GM18520 (cell line): ENCODE measurements around the gene CLEC4G.

Source experiments
- ATAC-seq: cut with Tn5 transposase; IDR thresholded peaks from one replicate; pipeline ENCODE4 v1.9.1; 2021; ENCODE audit not compliant: unreplicated experiment

CLEC4G gene

GRCh38 chr19:7729831-7730285 lies 2.1 kb downstream of the CLEC4G start:
- no peak for ATAC-seq

GRCh38 chr19:7729211-7729610 lies 2.7 kb downstream of the CLEC4G start:
- ATAC-seq, result no peak

- ATAC-seq, result no peak
These were observed 6.1 kb downstream of the CLEC4G start for GRCh38 chr19:7725791-7726190.

DNA sequence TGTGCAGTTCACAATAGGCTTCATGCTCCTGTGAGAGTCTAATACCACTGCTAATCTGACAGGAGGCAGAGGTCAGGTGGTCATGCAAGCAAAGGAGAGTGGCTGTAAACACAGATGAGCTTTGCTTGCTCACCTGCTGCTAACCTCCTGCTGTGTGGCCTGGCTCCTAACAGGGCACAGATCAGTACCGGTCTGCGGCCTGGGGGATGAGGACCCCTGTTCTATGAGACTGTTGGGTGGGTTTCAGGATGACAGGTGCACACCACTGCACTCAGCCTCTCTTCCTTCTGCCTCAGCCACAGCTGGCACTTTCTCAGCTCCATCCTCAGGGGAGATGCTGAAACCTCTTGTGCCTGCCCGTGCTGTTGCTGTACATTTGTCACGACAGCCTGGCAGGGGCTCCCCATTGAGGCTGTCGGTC lies 9.7 kb downstream of the CLEC4G start:
- ATAC-seq, result no peak

DNA sequence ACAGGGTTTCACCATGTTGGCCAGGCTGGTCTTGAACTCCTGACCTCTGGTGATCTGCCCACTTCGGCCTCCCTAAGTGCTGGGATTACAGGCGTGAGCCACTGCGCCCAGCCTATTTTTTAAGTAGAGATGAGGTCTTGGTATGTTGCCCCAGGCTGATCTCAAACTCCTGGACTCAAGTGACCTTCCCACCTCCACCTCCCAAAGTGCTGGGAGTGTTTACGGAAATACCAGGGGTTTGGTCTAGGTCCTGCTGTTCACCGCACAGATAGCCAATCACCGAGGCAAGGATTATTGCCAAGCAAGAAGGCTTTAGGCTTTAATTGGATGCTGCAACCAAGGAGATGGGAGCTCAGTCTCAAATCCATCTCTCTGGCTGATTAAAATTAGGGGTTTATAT lies 11.6 kb downstream of the CLEC4G start:
- no peak for ATAC-seq

DNA sequence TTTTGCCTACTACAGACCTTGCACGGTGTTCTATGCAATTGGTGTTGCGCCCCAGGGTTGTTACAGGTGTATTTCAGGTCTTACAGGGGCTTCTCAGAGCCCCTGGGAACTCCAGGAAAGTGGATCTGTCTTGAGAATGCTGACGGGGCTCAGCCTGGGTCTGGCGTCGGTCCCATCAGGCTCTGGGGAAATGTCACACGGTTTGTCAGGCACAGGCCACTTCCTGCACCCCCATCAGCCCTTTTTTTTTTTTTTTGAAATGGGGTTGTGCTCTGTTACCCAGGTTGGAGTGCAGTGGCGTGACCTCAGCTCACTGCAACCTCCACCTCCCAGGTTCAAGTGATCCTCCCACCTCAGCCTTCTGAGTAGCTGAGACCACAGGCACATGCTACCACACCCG lies 13.2 kb downstream of the CLEC4G start:
- no peak for ATAC-seq

DNA sequence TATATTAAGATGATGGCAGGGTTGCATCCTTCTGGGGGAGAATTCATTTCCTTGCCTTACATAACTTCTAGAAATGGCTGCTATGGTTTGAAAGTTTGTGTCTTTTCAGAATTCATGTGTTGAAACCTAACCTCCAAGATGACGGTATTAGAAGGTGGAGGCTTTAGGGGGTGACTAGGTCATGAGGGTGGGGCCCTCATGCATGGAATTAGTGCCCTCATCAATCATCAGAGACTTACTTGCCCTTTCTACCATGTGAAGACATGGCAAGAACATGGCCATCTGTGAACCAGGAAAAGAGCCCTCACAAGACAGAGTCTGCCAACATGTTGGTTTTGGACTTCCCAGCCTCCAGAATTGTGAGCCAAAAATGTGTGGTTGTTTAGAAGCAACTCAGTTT lies 15.1 kb downstream of the CLEC4G start:
- ATAC-seq, result no peak

GRCh38 chr19:7715671-7716070 lies 16.2 kb downstream of the CLEC4G start:
- ATAC-seq, result no peak

GRCh38 chr19:7710616-7711015 lies 21.3 kb downstream of the CLEC4G start:
- ATAC-seq, result no peak

GRCh38 chr19:7709932-7710460 lies 21.9 kb downstream of the CLEC4G start:
- no peak for ATAC-seq

DNA sequence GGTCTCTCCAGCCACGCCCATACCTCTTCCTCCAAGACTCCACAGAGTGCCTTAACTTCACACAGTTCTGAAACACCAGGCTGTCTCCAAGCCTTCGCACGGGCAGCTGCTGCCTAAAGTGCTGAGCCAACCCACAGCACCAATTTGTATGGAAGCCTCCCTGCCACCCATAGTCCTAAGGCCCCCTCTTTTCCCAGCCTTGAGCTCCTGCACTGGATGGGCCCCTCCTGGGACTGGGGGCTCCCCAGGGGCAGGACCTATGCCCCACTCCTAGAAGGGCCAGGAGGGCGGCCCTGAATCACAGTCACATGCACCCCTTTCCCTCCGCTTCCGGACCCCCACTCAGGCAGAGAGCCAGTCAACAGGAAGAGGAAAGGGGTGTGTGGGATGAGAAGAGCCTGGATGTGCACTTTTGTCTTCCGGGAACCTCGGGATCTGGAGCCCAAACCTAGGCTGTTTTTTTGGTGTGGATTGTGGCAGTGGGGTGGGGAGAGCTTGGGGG lies 24.9 kb downstream of the CLEC4G start:
- no peak for ATAC-seq

DNA sequence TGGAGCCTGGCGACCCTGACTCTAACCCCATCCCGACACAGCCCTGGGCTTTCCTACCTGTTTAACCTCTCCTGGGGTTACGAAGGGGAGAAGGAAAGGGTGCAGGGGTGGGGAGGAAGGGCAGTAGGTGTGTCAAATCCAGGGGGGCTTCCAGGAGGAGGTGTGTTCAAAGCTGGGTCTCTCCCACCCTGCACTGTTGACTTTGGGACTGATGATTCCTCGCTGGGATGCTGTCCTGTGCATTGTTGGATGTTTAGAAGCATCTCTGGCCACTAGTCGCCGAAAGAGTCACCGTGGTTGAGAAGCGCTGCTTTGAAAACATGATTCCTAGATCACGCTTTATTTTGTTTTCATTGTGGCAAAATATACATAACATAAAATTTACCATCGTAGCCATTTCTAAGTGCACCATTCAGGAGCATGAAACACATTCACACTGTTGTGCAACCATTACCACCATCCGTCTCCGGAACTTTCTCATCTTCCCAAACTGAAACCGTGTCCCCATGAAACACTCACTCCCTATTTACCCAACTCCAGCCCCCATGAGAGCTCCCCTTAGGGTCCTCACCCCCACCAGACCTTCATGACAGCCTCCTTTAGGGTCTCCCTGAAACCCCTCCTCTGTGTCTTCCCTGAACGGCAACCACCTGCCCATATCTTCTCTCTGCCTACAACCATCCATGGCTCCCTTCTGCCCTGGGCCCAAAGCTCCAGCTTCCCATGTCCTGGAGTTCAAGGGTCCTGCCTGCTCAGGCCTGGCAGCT lies 25.5 kb downstream of the CLEC4G start:
- no peak for ATAC-seq

DNA sequence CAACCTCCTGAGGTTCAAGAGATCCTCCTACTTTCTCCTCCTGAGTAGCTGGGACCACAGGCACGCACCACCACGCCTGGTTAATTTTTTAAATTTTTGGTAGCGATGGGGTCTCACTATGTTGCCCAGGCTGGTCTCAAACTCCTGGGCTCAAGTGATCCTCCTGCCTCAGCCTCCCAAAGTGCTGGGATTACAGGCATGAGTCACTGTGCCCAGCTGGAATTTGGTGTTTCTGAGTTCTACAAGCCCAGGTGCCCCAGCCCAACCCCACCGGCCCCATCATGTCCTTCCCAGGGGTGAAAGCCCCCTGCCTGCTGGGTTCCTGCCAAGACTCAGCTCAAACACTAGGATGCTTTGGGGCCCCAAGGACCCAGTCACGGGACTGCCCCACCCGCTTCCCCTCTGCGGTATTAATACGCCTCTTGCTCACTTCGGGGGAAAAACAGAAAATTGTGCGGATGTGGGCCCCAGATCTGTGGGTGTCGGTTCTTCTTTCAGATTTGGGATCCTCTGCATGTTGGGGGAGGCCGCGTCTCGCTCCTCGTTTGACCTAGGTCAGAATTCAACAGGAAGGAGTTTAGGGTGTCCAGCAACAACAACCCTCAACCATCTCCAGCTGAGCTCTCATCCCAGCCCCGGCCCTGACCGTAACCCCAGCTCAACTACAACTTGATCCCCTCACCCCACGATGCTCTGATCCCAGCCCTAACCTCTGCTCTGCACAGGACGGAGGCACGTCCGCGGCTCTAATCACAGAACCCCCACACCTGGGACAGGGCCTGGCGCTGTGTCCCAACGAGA lies 26.3 kb downstream of the CLEC4G start:
- ATAC-seq, result no peak

- no peak for ATAC-seq
These were observed 27.4 kb downstream of the CLEC4G start for GRCh38 chr19:7704280-7705060.

DNA sequence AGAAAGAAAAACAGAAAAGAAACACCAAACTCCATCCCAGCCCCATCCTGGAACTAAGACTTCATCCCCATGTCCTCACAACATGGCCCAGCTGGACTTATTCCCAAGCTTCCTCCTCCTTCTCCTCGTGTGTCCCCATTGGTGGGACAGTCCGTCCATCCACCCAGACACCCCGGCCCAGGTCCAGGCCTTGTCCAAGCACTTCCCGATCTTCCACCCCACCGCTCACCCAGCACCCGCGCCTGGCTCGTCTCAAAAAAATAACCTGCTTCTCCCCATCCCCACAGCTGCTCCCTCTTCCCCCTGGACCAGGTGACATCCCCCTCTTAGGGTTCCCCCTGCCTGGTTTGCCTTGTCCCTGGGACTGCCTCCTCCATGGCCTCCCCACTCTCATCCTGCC lies 28.6 kb downstream of the CLEC4G start:
- no peak for ATAC-seq

DNA sequence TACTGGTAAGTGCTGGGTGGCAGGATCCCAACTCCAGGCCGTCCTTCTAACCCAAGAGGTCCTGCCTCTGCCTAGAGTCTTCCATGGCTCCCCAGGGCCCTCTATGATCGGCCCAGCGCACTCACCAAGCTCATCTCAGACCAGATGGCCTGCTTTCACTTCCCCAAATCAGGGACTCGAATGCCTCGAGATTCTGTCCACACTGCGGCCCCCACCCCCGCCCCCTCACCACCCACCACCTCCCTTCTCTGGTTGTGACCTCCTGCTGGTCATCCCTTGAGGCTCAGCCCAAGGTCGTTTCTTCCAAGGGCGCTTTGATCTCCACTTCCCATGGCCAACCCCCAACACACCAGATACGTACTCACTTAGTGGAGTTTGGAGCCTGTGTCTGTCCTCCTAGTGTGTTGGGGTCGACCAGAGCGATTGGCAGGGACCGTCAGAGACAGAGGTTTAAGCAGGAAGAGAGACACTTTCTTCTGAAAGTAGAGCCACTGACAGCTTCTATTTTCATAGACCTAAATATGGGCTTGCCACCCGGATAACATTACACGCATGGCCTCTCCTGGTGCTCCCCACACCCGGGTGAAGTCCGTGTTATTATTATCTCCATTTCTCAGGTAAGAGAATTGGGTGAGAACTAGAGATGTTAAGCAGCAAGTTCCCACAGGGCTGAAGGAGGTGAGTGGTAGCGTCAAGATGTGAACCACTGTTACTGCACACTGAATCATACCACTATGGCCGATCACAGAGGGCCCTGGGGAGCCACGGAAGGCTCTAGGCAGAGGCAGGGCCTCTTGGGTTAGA lies 30.1 kb downstream of the CLEC4G start, which contains the start of gene FCER2:
Gene FCER2 (minus strand): TSS at position 478 of the 804 bp plus-strand sequence. CDS start 2,371 bp downstream, outside the sequence.
- peak; percentile 47 for ATAC-seq

DNA sequence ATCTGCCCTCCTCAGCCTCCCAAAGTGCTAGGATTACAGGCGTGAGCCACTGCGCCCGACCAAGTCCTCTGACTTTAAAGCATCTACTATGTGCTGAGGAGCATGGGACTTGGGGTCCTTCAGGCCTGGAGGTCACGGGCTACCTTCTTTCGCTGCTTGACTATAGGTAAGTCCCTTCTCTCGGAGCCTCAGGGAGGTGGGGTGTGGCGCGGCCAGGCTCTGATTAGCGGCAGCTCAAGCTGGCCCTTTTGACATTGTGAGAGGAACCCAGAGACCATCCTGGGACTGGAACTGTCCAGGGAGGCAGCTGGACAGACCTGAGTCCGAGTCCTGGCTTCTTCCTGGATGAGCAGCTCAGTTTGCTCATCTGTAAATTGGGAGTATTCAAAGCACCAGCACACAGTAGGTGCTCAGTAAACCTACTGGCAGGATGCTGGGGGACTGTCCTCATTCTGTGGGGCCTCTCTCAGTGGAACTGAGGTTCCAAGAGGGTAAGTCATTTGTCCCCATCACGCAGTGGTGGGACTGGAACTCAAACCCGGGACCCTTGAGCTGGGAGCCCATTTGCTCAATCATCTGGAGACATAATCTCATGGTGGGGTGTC lies 30.8 kb downstream of the CLEC4G start:
- no peak for ATAC-seq

- ATAC-seq, result no peak
These were observed 32.2 kb downstream of the CLEC4G start for GRCh38 chr19:7699417-7700401.
